Activated CD8-positive, alpha-beta memory T cell treated with anti-CD3 and anti-CD28 coated beads for 36 hours (primary cell): Measurements from ENCODE around the gene COMMD4. TPM values are rescaled to one million over a fixed set of nuclear protein-coding genes. Genes with fewer than 3 reads are reported as not detected.
"Not testable (repeated sequence)": the region's sequence is repeated elsewhere in the genome, so short reads cannot be mapped to it uniquely, and the experiment has no call there.

ENCODE experiments used
- CTCF ChIA-PET: fragments of 350-600 bp; sonication (Branson Sonifier 250); formaldehyde crosslinking; loops from one replicate; lab custom pipeline; 2021; ENCODE audit warnings: antibody characterized with exemption; lab: Charles Lee
- POLR2A ChIA-PET: fragments of 350-600 bp; sonication (Branson Sonifier 250); formaldehyde crosslinking; loops from one replicate; lab custom pipeline; 2021; ENCODE audit warnings: antibody characterized with exemption; lab: Charles Lee
- total RNA-seq, 2 experiments: library from RNA; stranded (reverse); gene quantifications; one replicate each; pipeline ENCODE4 v1.2.3, GENCODE V29; 2021

Gene COMMD4
- total RNA-seq, 2 experiments from 2014 or later, result 94.8 to 96.8 TPM

- CTCF ChIA-PET, result no interaction called here
Measured at GRCh38 chr15:75364881-75365280, 29.0 kb downstream of the COMMD4 start.

GRCh38 chr15:75366163-75366562 is 30.3 kb downstream of the COMMD4 start:
- POLR2A ChIA-PET, result interaction anchor here (1.1 kb wide), 1 partner anchor 274 kb away, joined by 3 read pairs; no protein-coding TSS in a partner anchor
- CTCF ChIA-PET, result interaction anchor here (2.3 to 3.8 kb wide), 2 partner anchors 12 to 89 kb away, joined by 11 to 24 read pairs; no protein-coding TSS in a partner anchor

More at GRCh38 chr15:75364881-75365280, 29.0 kb downstream of the COMMD4 start:
- POLR2A ChIA-PET, result no interaction called here

- ChIA-PET CTCF (interaction anchor here (1.3 to 3.8 kb wide), 6 partner anchors 13 to 280 kb away, joined by 7 to 24 read pairs (median 10); partner anchors contain the start of genes IMP3 and SNX33), POLR2A (interaction anchor here (1.3 to 3.0 kb wide), 3 partner anchors 14 to 87 kb away, joined by 4 to 79 read pairs (median 4); partner anchors contain the start of gene SIN3A)
Measured at GRCh38 chr15:75367006-75367405, 31.1 kb downstream of the COMMD4 start.

GRCh38 chr15:75367406-75367912 is 31.6 kb downstream of the COMMD4 start:
- POLR2A ChIA-PET, result interaction anchor here (0.8 to 3.0 kb wide), 8 partner anchors 14 to 391 kb away, joined by 3 to 79 read pairs (median 4); partner anchors contain the start of genes COMMD4, IMP3, SIN3A and SNUPN
- CTCF ChIA-PET, result interaction anchor here (0.6 to 3.8 kb wide), 17 partner anchors 13 to 280 kb away, joined by 3 to 24 read pairs (median 6); partner anchors contain the start of genes COMMD4, IMP3, SIN3A and SNX33

GRCh38 chr15:75367913-75368688 is 32.2 kb downstream of the COMMD4 start, which contains the start of gene MAN2C1:
TSS of gene MAN2C1 (minus strand) at chr15:75368607. CDS start at chr15:75368583, 24 bp downstream.
- ChIA-PET POLR2A (interaction anchor here (0.5 to 3.0 kb wide), 9 partner anchors 15 to 391 kb away, joined by 3 to 79 read pairs (median 4); partner anchors contain the start of genes COMMD4, IMP3, SIN3A and SNUPN), CTCF (interaction anchor here (0.6 to 3.8 kb wide), 19 partner anchors 14 to 279 kb away, joined by 3 to 24 read pairs (median 5); partner anchors contain the start of genes COMMD4, IMP3, SIN3A and SNX33)

- ChIA-PET CTCF (interaction anchor here (1.0 to 3.8 kb wide), 10 partner anchors 15 to 272 kb away, joined by 3 to 24 read pairs (median 6); partner anchors contain the start of gene IMP3), POLR2A (interaction anchor here (0.5 to 3.0 kb wide), 5 partner anchors 85 to 279 kb away, joined by 3 to 79 read pairs (median 8); partner anchors contain the start of genes IMP3, SIN3A, SNUPN and SNX33)
Measured at GRCh38 chr15:75368689-75369239, 32.9 kb downstream of the COMMD4 start.

GRCh38 chr15:75369897-75370581 is 34.2 kb downstream of the COMMD4 start:
- POLR2A ChIA-PET, result interaction anchor here (0.5 to 0.9 kb wide), 3 partner anchors 35 to 256 kb away, joined by 4 to 7 read pairs (median 4); no protein-coding TSS in a partner anchor

GRCh38 chr15:75371486-75371885 is 35.6 kb downstream of the COMMD4 start:
- ChIA-PET CTCF (no interaction called here), POLR2A (no interaction called here)

More at GRCh38 chr15:75369897-75370581, 34.2 kb downstream of the COMMD4 start:
- CTCF ChIA-PET, result interaction anchor here (0.7 to 3.8 kb wide), 5 partner anchors 11 to 433 kb away, joined by 3 to 24 read pairs (median 3); no protein-coding TSS in a partner anchor

- ChIA-PET CTCF (no interaction called here), POLR2A (interaction anchor here (0.7 kb wide), 1 partner anchor 827 kb away, joined by 11 read pairs; no protein-coding TSS in a partner anchor)
Measured at GRCh38 chr15:75371901-75372688, 36.2 kb downstream of the COMMD4 start.

- POLR2A ChIA-PET, result no interaction called here
- CTCF ChIA-PET, result interaction anchor here (2.1 kb wide), 1 partner anchor 11 kb away, joined by 4 read pairs; no protein-coding TSS in a partner anchor
Measured at GRCh38 chr15:75380773-75381172, 44.9 kb downstream of the COMMD4 start.

- CTCF ChIA-PET, result interaction anchor here (1.2 kb wide), 1 partner anchor 16 kb away, joined by 3 read pairs; no protein-coding TSS in a partner anchor
- POLR2A ChIA-PET, result not testable (repeated sequence)
Measured at GRCh38 chr15:75383986-75384385, 48.1 kb downstream of the COMMD4 start.

Other genes with a start within 250 kb of the COMMD4 start
- gene C15orf39, start 134.2 kb upstream of the COMMD4 start, total RNA-seq, result 10 to 100 TPM; 32.8 to 35.1 TPM
- not detected for gene GOLGA6C, start 77.7 kb upstream of the COMMD4 start, total RNA-seq
- gene GOLGA6D, start 53.2 kb upstream of the COMMD4 start, total RNA-seq, result not detected
- 1 to 10 TPM; 1.9 to 2.5 TPM for gene NEIL1, start 11.0 kb downstream of the COMMD4 start, total RNA-seq
- 100 to 1,000 TPM; 139 to 142 TPM for gene MAN2C1, start 32.5 kb downstream of the COMMD4 start, total RNA-seq
- gene SIN3A, start 115.6 kb downstream of the COMMD4 start, total RNA-seq, result 10 to 100 TPM; 85.9 to 86.7 TPM
- gene PTPN9, start 243.3 kb downstream of the COMMD4 start, total RNA-seq, result 10 to 100 TPM; 21.1 to 21.6 TPM